ENCODE data around the gene PARP12. TPM values are rescaled to one million over a fixed set of nuclear protein-coding genes. Genes with fewer than 3 reads are reported as not detected.

Gene PARP12
- total and polyA plus RNA-seq, 10 of the 15 experiments (the other 5 are each of a cell fraction or from before 2014, with no cell fraction given) = 0.98 to 51.8 (median 18.0) TPM

GRCh38 chr7:139999516-139999915 is 63.2 kb downstream of the PARP12 start:
- H3K4me2 ChIP-seq (ENCODE audit: control insufficient read depth, insufficient read depth) = no peak overlapping the region
- no peaks in the 10 kb centered on the region for H4K20me1 ChIP-seq (ENCODE audit: control insufficient read depth, insufficient read depth)
- ChIA-PET RAD21 (ENCODE audit: unreplicated experiment) (interaction anchor here (0.7 to 10.0 kb wide), 3 partner anchors 171 to 353 kb away, joined by 3 to 135 read pairs (median 3); no protein-coding TSS in a partner anchor), SMC1A (ENCODE audit: uncharacterized antibody, unreplicated experiment) (interaction anchor here (3.1 to 10.9 kb wide), 2 partner anchors 353 to 397 kb away, joined by 11 to 121 read pairs; no protein-coding TSS in a partner anchor), CTCF (interaction anchor here (1.0 to 10.2 kb wide), 4 partner anchors 227 to 398 kb away, joined by 3 to 225 read pairs (median 28); no protein-coding TSS in a partner anchor), POLR2A (no interaction called here)
- BruUV-seq (replicated peaks) = no TSS peak
- no peaks in the 10 kb centered on the region for H3K27me3 ChIP-seq (replicated peaks in 1 of 2; ENCODE audit: control insufficient read depth in 2 of 2, insufficient read depth in 2 of 2, low read length in 1 of 2)
- H3K4me3 ChIP-seq = no peak overlapping the region
- WGBS (ENCODE audit: insufficient coverage, insufficient replicate concordance, low lambda C conversion rate, missing lambda C conversion rate) = 84% methylated on average over 6 of the region's 6 CpGs
- no peak overlapping the region for H3K27ac ChIP-seq (ENCODE audit: control insufficient read depth, insufficient read depth)
- H3K79me2 ChIP-seq (ENCODE audit: control insufficient read depth, insufficient read depth, low read length) = no peaks in the 10 kb centered on the region
- H3K9ac ChIP-seq (ENCODE audit: control insufficient read depth, insufficient read depth, low read length) = no peak overlapping the region
- no peak overlapping the region for H2AFZ ChIP-seq (ENCODE audit: control insufficient read depth, low read depth, low read length)
- TF ChIP-seq MTA3 (IDR thresholded peaks at IDR 0.05; ENCODE audit: borderline replicate concordance, low read length) (no peak), BACH1 (IDR thresholded peaks at IDR 0.05; ENCODE audit: borderline replicate concordance) (no peak), ZBTB40 (IDR thresholded peaks at IDR 0.05; ENCODE audit: borderline replicate concordance) (no peak), SREBF1 (IDR thresholded peaks at IDR 0.05; ENCODE audit: low read length) (no peak), CHD4 (IDR thresholded peaks at IDR 0.05) (no peak), STAT1 (conservative IDR thresholded peaks at IDR 0.05) (no peak), MXI1 (IDR thresholded peaks at IDR 0.05; ENCODE audit: low read depth, low read length) (no peak), TARDBP (IDR thresholded peaks at IDR 0.05; ENCODE audit: borderline replicate concordance) (no peak), NR2F1 (conservative IDR thresholded peaks at IDR 0.05) (no peak), CBFB (IDR thresholded peaks at IDR 0.05; ENCODE audit: low read depth) (no peak), ZBTB33 (IDR thresholded peaks at IDR 0.05) (no peak), KAT2A (conservative IDR thresholded peaks at IDR 0.05; ENCODE audit: control insufficient read depth, low read depth, low read length) (no peak), USF2 (IDR thresholded peaks at IDR 0.05; ENCODE audit: borderline replicate concordance, low read depth, low read length) (no peak), RAD51 (IDR thresholded peaks at IDR 0.05) (no peak)
- TF ChIP-seq, protein P1, sequence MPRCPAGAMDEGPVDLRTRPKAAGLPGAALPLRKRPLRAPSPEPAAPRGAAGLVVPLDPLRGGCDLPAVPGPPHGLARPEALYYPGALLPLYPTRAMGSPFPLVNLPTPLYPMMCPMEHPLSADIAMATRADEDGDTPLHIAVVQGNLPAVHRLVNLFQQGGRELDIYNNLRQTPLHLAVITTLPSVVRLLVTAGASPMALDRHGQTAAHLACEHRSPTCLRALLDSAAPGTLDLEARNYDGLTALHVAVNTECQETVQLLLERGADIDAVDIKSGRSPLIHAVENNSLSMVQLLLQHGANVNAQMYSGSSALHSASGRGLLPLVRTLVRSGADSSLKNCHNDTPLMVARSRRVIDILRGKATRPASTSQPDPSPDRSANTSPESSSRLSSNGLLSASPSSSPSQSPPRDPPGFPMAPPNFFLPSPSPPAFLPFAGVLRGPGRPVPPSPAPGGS (IDR thresholded peaks at IDR 0.05; ENCODE audit: borderline replicate concordance, insufficient read depth, low read depth, low read length, poor library complexity, severe bottlenecking) = no peak
- ATAC-seq (no peak), DNase-seq (ENCODE audit: low read depth, low spot score) (no peak), FAIRE-seq (no peak)
- no peaks in the 10 kb centered on the region for H3K4me1 ChIP-seq (ENCODE audit: control insufficient read depth, insufficient read depth, low read length)
- in situ Hi-C loops (cut with MboI) = no loop called here
- intact Hi-C loops (cut with micrococcal nuclease; ENCODE audit: unreplicated experiment) = no loop called here
- no peaks in the 10 kb centered on the region for H3K36me3 ChIP-seq (ENCODE audit: control insufficient read depth in 2 of 2, insufficient read depth in 2 of 2, low read length in 1 of 2)
- H3K9me3 ChIP-seq (replicated peaks; ENCODE audit: control insufficient read depth, insufficient read depth, low read length) = no peaks in the 10 kb centered on the region
